Measurements from ENCODE around the gene SMG6.

The SMG6 gene

GRCh38 chr17:2239170-2239551, 64.4 kb downstream of the SMG6 start:
- CTCF ChIA-PET: no interaction called here
- POLR2A ChIA-PET (ENCODE audit: low non-redundant PET): no interaction called here

GRCh38 chr17:2238432-2239169, 65.0 kb downstream of the SMG6 start:
- H3K27ac ChIP-seq: no peak overlapping the region
- TF ChIP-seq CTCF (conservative IDR thresholded peaks at IDR 0.05; ENCODE audit: low read depth): no peak
- DNase-seq (ENCODE audit: low spot score): no peak
- ChIA-PET POLR2A (ENCODE audit: low non-redundant PET) (no interaction called here), CTCF (no interaction called here)

More at GRCh38 chr17:2239170-2239551, 64.4 kb downstream of the SMG6 start:
- DNase-seq (ENCODE audit: low spot score): no peak
- TF ChIP-seq CTCF (conservative IDR thresholded peaks at IDR 0.05; ENCODE audit: low read depth): no peak
- no peak overlapping the region for H3K27ac ChIP-seq

GRCh38 chr17:2237950-2238349, 65.6 kb downstream of the SMG6 start:
- no peak overlapping the region for H3K27ac ChIP-seq
- DNase-seq (ENCODE audit: low spot score): no peak
- POLR2A ChIA-PET (ENCODE audit: low non-redundant PET): no interaction called here
- CTCF ChIA-PET: no interaction called here
- TF ChIP-seq CTCF (conservative IDR thresholded peaks at IDR 0.05; ENCODE audit: low read depth): no peak

GRCh38 chr17:2237521-2237921, 66.1 kb downstream of the SMG6 start:
- peak overlapping the region; percentile 15; the same call in 1 of the 2 replicates for H3K27ac ChIP-seq
- TF ChIP-seq CTCF (conservative IDR thresholded peaks at IDR 0.05; ENCODE audit: low read depth): no peak
- ChIA-PET POLR2A (ENCODE audit: low non-redundant PET) (no interaction called here), CTCF (no interaction called here)
- no peak for DNase-seq (ENCODE audit: low spot score)

- H3K27ac ChIP-seq: no peak overlapping the region
- POLR2A ChIA-PET (ENCODE audit: low non-redundant PET): no interaction called here
- CTCF ChIA-PET: interaction anchor here (0.9 to 1.5 kb wide), 2 partner anchors 9 to 177 kb away, joined by 3 to 8 read pairs; no protein-coding TSS in a partner anchor
- DNase-seq (ENCODE audit: low spot score): no peak
- no peak for TF ChIP-seq CTCF (conservative IDR thresholded peaks at IDR 0.05; ENCODE audit: low read depth)
These were observed 67.7 kb downstream of the SMG6 start for GRCh38 chr17:2235792-2236366.

GRCh38 chr17:2235265-2235664, 68.3 kb downstream of the SMG6 start:
- ChIA-PET POLR2A (ENCODE audit: low non-redundant PET) (no interaction called here), CTCF (interaction anchor here (0.5 kb wide), 1 partner anchor 198 kb away, joined by 3 read pairs; no protein-coding TSS in a partner anchor)
- no peak overlapping the region for H3K27ac ChIP-seq
- no peak for TF ChIP-seq CTCF (conservative IDR thresholded peaks at IDR 0.05; ENCODE audit: low read depth)
- DNase-seq (ENCODE audit: low spot score): no peak
